GM12891 (cell line): ENCODE results near the gene H1-8.

Experiments
- DNase-seq: peaks from one replicate; pipeline ENCODE4 v3.0.0; 2011; ENCODE audit warnings: low spot score; ENCODE audit not compliant: insufficient read length
- FAIRE-seq: peaks from 2 replicates; lab custom pipeline; 2011; peaks lifted over from hg19 to GRCh38; lab: Jason Lieb, UNC
- PAX5 ChIP-seq: IDR thresholded peaks from 2 replicates; pipeline ENCODE4 v1.6.1; 2011; ENCODE audit warnings: low read length, moderate library complexity, mild to moderate bottlenecking; ENCODE audit not compliant: insufficient read depth, severe bottlenecking
- POLR2A ChIP-seq: IDR thresholded peaks from 2 replicates; pipeline ENCODE4 v1.6.1; 2011; ENCODE audit warnings: low read depth, low read length, control low read depth
- POLR2AphosphoS5 ChIP-seq: IDR thresholded peaks from 2 replicates; pipeline ENCODE4 v1.6.1; 2011; ENCODE audit warnings: low read depth, low read length, control low read depth
- POU2F2 ChIP-seq: IDR thresholded peaks from 2 replicates; pipeline ENCODE4 v1.6.1; 2011; ENCODE audit warnings: low read depth, mild to moderate bottlenecking, control low read depth, low read length, moderate library complexity
- SPI1 ChIP-seq: IDR thresholded peaks from 2 replicates; pipeline ENCODE4 v1.6.1; 2011; ENCODE audit warnings: low read depth, low read length, control low read depth
- TAF1 ChIP-seq: IDR thresholded peaks from 2 replicates; pipeline ENCODE4 v1.6.1; 2011; ENCODE audit warnings: low read depth, low read length, control low read depth

H1-8 gene

DNA sequence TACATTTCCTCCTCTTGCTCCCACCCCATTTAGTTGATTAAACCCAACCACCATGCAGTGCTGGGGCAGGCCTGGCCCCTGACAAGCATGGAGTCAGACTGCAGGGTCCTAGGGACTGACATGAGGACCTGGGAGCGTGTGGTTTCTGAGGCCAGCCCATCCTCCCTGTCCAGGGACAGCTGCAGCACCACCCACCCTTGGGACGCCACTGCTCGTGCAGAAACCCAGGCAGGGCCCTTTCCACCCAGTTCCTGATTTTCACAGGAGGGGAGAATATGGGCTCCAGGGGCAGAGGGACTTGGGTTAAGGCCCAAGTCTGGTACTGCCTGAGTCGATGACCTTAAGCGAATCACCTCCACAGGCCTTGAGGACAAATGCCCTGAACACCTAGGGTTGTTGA is 39.8 kb downstream of the H1-8 start:
- DNase-seq (no peak), FAIRE-seq (no peak)
- TF ChIP-seq SPI1 (peak; percentile 32; the same call in 1 of the 2 replicates), POU2F2 (peak; percentile 34; the same call in 1 of the 2 replicates), POLR2AphosphoS5 (peak; percentile 55; the same call in 1 of the 2 replicates), PAX5 (no peak)

DNA sequence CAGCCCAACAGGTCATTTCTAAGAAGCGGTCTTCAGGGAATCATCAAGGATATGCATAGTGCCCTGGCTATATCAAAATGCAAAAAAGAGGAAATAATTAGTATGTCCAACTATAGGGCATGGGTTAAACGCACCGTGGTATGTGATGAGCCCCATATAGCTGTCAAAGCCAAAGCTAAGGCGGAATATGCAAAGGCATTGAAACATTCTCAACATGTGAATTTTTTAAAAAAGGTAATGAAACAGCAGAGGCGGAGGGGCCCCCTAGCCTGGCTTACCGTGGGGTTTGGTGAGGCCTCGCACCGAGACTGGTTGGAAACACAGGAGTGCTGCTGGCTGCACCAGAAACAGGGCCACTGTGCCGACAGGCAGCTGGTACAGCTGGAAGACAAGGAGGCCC is 40.3 kb downstream of the H1-8 start:
- no peak for TF ChIP-seq POLR2AphosphoS5
- TF ChIP-seq SPI1, result no peak
- TF ChIP-seq TAF1, result no peak
- no peak for TF ChIP-seq PAX5
- no peak for TF ChIP-seq POU2F2
- no peak for TF ChIP-seq POLR2A
- FAIRE-seq, result peak; percentile 81
- no peak for DNase-seq

DNA sequence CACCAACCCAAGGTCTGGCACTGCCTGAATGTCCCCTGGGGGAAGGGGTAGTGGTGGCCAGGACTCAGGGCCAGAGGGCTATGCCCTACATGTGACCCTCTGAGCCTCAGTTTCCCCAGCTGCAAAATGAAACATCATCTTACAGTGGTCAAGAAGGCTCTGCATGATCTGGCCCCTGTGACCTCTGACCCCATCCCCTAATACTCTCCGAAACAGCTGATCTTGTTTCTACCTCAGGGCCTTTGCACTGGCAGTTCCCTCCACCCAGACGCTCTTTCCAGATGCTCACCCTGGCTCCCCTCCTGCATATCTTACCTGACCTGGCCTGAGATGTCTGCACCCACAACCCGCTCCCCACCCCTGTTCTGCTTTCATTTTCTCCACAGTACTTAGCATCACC is 41.7 kb downstream of the H1-8 start:
- TF ChIP-seq PAX5, result no peak
- no peak for TF ChIP-seq POLR2AphosphoS5
- TF ChIP-seq POLR2A, result no peak
- TF ChIP-seq TAF1, result no peak
- no peak for TF ChIP-seq SPI1
- TF ChIP-seq POU2F2, result no peak
- DNase-seq (no peak), FAIRE-seq (no peak)

DNA sequence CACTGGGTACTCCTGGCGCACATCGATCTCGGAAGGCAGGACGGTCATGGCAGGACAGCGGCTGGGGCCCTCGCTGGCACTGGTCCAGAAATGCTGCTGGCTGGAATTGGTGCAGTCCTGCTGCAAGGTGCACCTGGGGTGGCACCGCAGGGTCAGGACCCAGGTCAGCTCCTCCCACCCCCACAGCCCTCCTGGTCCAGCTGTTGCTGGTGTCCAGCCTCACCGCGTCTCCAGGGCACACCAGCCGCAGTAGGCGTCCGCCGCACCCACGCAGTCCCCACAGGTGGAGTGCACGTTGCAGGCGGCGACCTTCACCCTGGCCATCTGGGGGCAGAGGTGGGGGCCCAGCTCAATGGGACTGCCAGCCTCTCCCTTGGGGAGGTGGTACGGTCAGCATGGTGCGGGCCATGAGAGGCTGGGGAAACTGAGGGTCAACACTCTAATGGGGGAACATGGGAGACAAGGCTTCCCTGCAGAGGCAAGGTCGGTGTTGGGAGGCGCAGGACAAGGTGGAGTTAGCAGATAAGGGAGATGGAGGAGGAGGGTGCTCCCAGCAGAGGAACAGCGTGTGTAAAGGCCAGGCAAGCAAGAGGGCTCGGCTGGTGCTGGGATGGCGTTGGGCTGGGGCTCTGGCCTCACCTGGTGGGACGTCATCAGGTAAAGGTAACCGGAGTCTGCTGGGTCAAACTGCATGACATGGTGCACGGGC is 43.1 kb downstream of the H1-8 start:
- DNase-seq (no peak), FAIRE-seq (no peak)
- TF ChIP-seq SPI1 (no peak), PAX5 (no peak), POLR2A (no peak), POLR2AphosphoS5 (no peak), POU2F2 (no peak), TAF1 (no peak)

DNA sequence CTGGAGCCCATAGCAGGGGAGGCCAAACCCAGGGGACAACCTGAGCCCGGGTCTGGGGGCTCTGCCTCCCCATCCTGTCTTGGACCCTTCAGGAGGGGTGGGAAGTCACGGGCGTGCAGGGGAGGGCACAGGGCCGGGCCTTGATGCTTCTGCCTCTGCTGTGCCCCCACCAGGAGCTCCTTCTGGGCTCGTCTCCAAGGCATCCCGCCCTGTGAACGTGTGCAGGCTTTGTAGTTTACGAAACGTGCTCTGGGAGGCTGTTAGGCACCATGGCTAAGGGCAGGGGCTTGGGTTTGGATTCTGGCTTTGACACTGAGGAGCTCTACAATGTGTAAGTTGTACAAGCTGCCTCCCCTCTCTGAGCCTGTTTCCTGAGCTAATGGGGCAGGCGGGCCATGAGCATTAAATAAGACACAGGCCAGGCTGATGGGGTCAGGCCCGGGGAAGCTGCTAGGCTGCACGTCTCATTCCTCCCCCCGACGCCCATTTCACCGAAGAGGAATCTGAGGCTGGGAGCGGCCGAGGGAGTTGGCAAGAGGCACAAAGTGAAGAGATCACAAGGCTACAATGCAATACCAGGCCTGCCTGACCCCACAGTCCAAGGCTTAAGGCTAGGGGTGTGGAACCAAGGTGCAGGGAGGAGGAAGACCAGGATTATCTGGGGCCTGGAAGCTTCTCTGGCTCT is 43.9 kb downstream of the H1-8 start:
- TF ChIP-seq POLR2AphosphoS5, result no peak
- no peak for TF ChIP-seq POLR2A
- no peak for TF ChIP-seq TAF1
- TF ChIP-seq SPI1, result no peak
- TF ChIP-seq POU2F2, result no peak
- no peak for TF ChIP-seq PAX5
- FAIRE-seq (no peak), DNase-seq (no peak)

DNA sequence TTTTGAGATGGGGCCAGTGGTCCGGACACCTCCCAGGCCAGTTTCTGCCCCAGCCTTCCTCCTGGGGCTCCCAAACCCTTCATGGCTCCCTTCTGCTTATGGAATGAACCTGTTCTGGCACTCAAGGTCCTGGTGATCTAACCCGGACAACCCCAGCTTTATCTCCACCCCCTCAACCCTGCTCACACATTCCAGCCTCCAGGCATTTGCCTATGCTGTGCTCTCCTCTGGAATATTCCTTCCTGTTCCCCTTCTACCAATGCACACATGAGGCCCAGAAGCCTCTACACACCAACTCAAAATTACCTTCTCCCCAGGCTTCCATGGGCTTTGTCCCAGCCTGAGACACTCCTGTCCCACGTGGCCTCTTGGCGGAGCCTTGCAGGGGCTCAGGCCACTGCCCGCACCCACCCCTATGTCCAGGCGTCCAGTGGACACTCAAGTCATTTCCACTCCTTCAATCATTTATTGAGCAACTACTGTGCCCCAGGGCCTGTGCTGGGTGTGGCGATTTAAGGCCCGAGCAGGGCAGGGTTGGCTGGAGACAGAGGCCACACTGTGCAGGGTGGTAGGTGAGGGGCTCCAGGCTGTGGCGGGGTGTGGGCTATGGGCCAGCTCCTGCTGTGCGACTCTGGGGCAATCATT is 44.7 kb downstream of the H1-8 start:
- FAIRE-seq, result no peak
- DNase-seq, result no peak
- TF ChIP-seq PAX5 (no peak), POLR2AphosphoS5 (no peak)

DNA sequence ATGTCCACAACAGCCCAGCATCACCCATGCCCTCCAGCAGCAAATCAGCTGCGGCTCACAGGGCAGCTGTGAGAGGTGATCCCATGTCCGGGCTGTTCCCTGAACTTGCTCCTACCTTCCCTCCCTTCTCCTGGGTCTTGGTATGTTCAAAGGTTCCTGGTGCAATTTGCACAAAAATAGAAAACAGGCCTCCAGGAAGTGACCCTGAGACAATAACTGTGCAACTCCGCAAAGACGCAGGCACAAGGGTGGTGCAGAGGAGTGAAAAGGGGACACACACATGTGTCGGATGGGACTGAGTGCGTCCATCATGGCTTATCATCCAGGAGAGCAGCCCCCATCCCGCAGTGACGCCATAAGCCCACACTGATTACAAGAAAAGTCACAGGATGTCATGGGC is 47.2 kb downstream of the H1-8 start:
- TF ChIP-seq POLR2AphosphoS5 (no peak), POU2F2 (no peak), TAF1 (no peak), POLR2A (no peak), SPI1 (no peak), PAX5 (no peak)
- DNase-seq (no peak), FAIRE-seq (peak; percentile 20)

DNA sequence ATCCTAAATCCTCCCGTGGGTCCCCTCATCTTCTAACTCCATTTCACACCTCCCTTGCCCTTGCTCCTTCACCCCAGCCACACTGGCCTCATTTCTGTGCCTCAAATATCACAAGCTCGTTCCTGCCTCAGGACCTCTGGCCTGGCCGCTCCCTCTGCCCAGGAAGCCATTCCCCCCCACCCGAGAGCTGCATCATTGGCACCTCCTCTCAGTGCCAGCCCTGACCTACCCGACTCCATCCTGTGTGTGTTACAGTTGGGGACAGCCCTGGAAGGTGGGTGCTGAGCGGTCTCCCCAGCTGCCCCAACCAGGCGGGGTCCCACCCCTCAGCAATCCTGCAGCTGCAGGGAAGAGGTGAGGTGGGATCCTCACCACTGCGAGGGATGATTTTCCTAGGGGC is 49.0 kb downstream of the H1-8 start:
- FAIRE-seq (no peak), DNase-seq (no peak)
- TF ChIP-seq TAF1 (no peak), SPI1 (no peak), POLR2A (no peak), POLR2AphosphoS5 (no peak), PAX5 (no peak), POU2F2 (no peak)

DNA sequence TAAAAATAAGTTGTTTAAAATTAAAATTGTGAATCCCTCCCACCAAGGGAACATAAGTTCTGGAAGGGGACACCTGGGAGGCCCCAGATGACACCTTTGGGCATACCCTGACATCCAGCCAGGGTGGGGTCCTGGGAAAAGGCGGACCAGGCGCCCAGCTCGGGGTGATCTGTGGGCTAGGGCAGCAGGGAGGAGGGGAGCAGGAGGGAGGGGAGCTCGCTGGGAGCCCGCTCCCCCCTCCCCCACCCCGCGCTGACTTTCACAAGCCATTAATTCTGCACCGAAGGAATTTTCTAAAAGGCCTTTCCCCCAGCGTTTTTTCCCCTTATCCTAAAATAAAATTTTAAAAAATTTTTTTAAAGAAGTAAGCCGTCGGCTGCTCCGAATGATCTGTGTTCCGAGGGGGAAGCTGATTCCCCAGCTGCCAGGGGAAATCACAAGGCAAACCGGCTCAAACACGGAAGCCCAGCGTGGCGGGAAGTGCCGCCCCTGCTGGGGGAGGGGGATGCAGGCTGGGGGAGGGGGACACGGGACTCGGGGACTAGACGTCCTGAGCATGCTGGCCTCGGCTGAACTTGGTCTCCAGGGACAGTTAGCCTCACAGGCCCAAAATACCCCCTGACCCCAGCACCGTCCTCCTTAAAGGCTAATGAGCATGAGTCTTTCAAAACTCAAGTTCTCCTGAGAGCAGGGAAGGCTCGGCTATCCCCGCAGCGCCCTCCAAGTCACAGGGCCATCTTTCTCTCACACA is 49.6 kb downstream of the H1-8 start:
- no peak for TF ChIP-seq TAF1
- no peak for TF ChIP-seq PAX5
- TF ChIP-seq POLR2A, result no peak
- no peak for TF ChIP-seq POU2F2
- no peak for TF ChIP-seq POLR2AphosphoS5
- TF ChIP-seq SPI1, result no peak
- DNase-seq (no peak), FAIRE-seq (no peak)
